Stimulated activated memory B cell treated with anti-CD40 and anti-IgM and Interleukin-4, amounts not matched to agents 10 μg/mL and 1 μg/mL and 100 μg/mL, for 72 hours (primary cell): ENCODE data around the gene NPAT.

Experiments
- ATAC-seq: fragments of 150-1000 bp; cut with Tn5 transposase; 2 replicates; pipeline ENCODE4 v1.10.0; 2021
- H3K27ac Mint-ChIP-seq: one replicate; pipeline ENCODE4 v1.8.0; 2022; ENCODE audit warnings: mild to moderate bottlenecking, mixed read lengths
- H3K27me3 Mint-ChIP-seq: one replicate; pipeline ENCODE4 v1.8.0; 2022; ENCODE audit warnings: mixed read lengths
- H3K36me3 Mint-ChIP-seq: one replicate; pipeline ENCODE4 v1.8.0; 2022; ENCODE audit warnings: mixed read lengths
- H3K4me1 Mint-ChIP-seq: one replicate; pipeline ENCODE4 v1.8.0; 2022; ENCODE audit warnings: mixed read lengths
- H3K4me3 Mint-ChIP-seq: one replicate; pipeline ENCODE4 v1.8.0; 2022; ENCODE audit warnings: mild to moderate bottlenecking, moderate library complexity, mixed read lengths
- H3K9me3 Mint-ChIP-seq: one replicate; pipeline ENCODE4 v1.8.0; 2022; ENCODE audit warnings: mixed read lengths

Gene NPAT

GRCh38 chr11:108111126-108111525, 111.3 kb downstream of the NPAT start:
- no peak for ATAC-seq
- peaks cover 5% of the 10 kb centered on the region for H3K36me3 Mint-ChIP-seq
- no peaks in the 10 kb centered on the region for H3K9me3 Mint-ChIP-seq
- H3K27me3 Mint-ChIP-seq: no peaks in the 10 kb centered on the region
- H3K4me3 Mint-ChIP-seq: no peak overlapping the region
- no peaks in the 10 kb centered on the region for H3K4me1 Mint-ChIP-seq
- no peak overlapping the region for H3K27ac Mint-ChIP-seq
